OCI-M2 (cell line): ENCODE results near the gene NUDT15.
A peak's percentile ranks its signal among the peaks of the same experiment; 100 is the strongest.
"Not testable (repeated sequence)": the region's sequence is repeated elsewhere in the genome, so short reads cannot be mapped to it uniquely, and the experiment has no call there.

Source experiments
- DNase-seq: peaks from one replicate; lab custom pipeline; 2025; ENCODE audit not compliant: unreplicated experiment; lab: John Stamatoyannopoulos, UW

Gene NUDT15

DNA sequence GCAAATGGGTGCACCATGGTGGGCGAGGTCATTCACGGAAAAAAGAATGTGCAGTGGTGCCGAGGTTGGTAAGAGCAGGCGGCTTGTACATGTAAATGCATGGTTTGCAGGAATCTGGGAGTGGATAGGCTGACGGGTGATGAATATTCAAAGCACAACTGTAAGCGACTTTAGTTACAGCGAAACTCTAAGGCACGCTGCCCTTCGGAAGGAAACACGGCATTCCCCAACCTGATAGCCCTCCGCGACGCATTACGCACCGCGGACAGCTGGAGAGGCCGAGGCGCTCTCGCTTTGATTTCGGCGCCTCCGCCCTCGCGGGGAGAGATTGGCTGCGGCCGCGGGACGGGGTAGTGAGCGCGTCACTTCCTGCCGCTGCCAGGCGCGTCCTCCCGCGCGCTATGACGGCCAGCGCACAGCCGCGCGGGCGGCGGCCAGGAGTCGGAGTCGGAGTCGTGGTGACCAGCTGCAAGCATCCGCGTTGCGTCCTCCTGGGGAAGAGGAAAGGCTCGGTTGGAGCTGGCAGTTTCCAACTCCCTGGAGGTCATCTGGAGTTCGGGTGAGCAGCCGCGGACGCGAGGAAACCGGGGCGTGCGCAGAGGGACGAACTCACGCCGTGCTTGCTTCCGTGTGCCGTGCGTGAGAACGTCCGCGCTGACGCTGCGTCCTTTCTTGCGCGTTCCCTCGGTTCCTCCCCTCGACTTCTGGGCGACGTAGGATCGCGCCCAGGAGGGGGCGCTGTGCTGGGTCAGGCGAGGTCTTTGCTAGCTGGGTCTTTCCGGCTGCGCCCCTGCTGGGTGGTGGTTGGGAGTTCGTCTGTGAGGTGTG, at the start of gene NUDT15:
TSS of gene NUDT15 (plus strand) at position 381 of the 828 bp plus-strand sequence. CDS start at position 402, 21 bp downstream.
- peak; percentile 58 for DNase-seq

DNA sequence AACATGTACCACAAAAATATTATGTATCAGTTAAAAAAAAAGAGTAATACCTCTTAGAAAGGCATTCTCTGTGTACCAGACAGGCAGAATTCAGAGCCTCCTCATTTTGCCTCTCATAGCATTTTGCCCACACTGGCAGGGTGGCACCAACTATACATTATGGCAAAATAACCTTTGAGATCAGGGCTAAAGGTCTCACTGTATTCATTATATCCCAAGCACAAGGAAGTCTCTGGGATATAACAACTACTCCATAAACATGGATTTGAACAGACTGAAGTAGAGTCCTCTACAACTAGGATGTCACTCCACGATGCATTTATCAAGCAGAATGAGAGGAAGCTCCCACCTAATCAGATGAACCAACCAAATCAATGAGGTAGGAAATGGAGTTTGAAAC, 47.1 kb upstream of the NUDT15 start:
- DNase-seq, result no peak

DNA sequence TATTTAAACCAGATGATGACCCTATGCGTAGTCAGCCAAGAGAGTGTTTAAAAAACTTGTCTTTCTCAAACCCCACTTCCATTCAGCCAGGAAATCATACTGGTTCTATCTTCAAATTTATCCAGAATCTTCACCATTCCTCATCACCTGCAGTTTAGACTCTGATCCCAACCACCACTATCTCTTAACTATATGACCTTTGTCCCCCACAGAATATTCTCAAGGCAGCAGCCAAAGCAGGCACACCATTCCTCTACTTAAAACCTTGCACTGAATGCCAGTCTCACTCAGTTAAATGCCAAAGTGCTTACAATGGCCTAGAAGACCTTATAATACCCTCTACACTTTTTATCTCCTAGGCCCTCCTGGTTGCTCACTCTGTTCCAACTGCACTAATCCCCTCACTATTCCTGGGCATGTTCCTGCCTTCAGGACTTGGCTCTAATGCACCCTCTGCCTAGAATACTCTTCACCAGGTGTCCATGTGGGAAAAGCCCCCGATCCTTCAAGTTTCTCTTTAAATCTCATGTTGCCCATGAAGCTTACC, 46.5 kb upstream of the NUDT15 start:
- DNase-seq, result no peak

DNA sequence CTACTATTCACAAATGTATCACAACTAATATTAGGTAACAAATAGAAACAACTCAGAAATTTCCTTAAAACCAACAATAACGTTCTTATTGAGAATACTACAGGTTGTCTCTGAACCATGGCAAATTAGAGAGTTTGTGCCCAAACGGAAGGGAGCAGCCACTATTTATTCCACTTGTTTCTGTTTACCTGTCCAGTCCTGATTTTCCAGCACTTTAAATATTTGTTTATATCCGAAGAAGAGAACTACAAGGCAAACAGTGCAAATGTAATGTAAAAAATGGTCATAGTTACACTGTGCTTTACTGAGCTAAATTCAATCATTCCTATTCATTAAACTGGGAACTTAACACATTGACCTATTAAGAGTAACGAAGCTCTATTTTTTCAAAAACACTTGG, 45.7 kb upstream of the NUDT15 start:
- no peak for DNase-seq

DNA sequence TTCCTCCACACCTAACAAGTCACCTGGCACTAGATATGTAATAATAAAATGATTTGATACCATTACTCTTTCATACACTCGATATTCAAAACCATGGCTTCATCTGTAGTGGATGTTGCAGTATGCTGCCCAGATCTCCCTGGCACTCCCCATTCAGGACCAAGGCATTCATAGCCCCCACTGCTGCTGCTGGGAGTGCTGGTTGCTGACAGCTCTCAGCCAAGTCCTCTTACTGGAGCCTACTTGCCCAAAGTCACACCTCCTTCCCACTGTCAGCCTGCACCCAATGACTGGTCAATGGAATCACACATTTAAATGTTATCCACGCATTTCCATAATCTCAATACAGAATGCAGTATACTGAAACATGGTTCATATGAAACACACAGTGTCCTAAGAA, 40.1 kb upstream of the NUDT15 start:
- DNase-seq, result no peak

DNA sequence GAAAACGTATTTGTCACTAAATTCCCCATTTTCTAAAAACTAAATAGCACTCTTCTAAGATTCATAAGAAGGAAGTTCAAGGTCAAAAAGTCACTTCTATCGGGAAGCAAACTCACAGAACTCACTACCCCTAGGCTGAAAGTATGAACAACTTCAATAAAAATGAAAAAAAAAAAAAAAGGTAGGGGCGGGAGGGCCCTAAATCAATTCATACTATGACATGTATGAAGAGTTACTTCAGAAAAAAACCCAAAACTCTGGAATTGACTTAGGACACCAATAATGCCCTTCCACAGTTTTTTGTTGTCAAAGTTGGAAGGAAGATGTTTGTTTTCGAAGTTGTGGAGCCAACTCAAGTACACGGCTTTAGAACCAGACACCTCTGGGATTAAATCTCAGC, 37.6 kb upstream of the NUDT15 start:
- DNase-seq, result no peak

DNA sequence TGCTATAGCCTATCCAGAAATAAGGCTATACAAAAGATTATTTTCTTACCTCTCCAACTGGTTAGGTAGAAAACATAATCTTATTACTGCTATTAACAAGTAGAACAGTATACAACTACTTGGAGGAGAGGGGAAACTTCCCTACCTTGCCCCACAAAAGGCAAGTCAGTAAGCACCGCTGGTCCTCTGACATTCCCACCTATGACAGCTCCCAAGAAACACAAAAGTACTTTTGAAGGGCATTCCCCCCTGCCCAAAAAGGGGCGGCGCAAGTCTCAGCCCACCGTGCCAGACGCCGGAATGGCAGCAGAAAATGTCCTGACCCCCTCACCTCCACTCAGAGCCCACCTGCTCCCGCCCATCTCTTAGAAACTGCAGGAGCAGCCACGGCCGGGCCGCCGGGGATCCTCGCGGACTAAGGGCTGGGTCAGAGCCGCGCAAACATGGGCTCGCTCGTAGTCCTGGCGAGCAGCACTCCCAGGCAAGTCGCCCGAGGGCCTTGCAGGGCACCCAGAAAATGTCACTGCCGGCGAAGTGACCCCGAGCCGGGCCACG, 36.9 kb upstream of the NUDT15 start:
- DNase-seq, result no peak

DNA sequence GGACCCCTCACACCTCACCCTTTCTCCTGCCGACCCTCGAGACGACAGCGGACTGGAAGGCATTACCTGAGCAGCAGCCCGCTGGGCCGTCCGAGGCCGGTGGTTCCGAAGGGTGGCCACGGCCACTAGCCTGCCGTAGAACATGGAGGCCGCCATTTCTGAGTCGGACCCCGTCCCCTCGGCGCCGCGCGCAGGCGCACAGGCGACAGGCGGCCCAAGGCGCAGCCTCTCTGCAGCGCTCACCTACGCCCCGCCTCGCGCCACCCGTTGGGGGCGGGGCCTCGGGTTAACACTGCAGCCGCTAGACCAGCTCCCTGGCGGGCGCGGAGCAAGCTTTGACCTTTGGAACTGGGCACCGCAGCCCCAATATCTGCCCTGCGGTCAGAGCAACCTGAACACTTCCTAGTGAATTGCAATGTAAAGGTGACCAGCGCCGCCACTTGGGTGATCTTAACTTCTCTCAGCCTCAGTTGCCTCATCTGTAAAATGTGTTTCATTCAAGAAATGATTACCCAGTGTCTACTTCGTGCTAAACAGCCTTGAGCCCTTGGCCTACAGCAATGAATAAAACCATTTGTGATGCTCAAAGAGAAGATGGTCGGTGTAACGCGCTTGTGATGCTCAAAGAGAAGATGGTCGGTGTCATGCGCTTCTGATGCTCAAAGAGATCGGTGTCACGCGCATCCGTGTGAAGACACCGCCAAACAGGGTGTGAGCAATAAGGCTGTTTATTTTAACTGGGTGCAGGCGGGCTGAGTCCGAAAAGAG, 36.2 kb upstream of the NUDT15 start, which contains the start of gene SUCLA2:
TSS of gene SUCLA2 (minus strand) at position 160 of the 768 bp plus-strand sequence. CDS start at position 156, 4 bp downstream.
- DNase-seq, result peak; percentile 30

DNA sequence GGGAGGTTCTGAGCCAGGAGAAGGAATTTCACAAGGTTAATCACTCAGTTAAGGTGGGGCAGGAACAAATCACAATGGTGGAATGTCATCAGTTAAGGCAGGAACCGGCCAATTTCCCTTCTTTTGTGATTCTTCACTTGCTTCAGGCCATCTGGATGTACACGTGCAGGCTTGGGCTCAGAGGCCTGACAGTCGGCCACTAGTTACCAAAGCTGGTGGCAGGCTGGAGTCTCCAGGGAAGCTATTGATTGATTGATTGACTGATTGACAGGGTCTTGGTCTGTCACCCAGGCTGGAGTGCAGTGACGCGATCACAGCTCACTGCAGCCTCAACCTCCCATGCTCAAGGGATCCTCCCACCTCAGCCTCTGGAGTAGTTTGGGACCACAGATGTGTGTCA, 35.5 kb upstream of the NUDT15 start:
- not testable (repeated sequence) for DNase-seq

DNA sequence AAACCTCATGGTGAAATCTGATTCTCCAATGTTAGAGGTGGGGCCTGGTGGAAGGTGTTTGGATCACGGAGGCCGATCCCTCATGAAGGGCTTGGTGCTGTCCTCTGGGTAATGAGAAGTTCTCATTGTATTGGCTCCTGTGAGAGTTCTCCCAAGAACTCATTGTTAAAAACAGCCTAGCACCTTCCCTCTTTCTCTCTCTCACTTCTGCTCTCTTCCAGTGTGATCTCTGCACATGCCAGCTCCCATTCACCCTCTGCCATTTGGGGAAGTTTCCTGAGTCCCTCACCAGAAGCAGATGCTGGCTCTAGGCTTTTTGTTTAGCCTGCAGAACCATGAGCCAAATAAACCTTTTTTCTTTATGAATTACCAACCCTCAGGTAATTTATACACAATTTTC, 33.3 kb upstream of the NUDT15 start:
- no peak for DNase-seq

DNA sequence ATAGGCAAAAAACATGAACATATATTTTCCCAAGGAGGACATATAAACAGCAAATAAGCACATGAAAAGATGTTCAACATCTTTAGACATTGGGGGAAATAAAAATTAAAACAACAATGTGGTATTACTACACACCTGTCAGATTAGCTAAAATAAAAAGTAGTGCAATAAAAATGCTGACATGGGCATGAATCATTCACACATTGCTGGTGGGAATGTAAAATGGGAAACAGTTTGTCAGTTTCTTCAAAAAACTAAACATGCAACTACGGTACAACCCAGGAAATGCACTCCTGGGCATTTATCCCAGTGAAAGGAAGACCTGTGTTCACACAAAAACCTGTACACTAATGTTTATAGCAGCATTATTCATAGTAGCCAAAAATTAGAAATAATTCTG, 31.1 kb upstream of the NUDT15 start:
- no peak for DNase-seq

DNA sequence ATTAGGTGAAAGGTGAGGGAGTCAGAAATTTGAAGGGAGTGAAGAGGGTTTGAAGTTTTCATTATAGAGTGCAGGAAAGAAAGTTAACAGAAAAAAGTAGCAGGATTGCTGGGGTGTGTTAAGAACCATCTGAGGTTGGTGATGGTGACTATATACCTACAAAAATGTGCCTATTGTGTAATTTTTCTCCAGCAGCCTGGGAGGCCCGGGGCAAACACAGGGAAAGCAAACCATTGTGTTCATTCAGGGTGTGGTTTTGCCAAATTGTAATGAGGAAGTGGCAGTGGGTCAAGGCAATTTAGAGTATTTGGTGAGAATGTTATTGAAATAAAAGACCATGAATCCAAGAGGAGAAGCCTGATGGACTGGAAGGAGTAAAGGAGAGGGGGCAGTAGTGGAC, 28.2 kb upstream of the NUDT15 start:
- no peak for DNase-seq

DNA sequence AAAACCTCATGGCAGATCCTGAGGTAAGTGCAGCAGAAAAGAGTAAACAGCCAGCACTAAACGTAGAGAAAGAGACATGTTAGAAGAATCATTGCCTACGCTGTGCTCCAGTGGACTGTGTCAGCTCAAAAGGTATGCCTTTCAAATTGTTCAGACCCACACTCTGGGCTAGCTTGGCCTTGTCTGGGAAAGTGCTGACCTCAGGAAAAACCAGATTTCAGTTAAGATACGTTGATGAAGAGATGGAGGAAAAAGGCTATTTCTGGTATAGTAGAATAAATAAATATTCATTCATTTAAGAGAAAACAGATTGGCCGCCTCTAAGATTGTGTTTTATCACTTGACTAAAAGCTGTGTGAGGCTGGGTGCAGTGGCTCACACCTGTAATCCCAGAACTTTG, 26.8 kb upstream of the NUDT15 start:
- DNase-seq, result no peak

DNA sequence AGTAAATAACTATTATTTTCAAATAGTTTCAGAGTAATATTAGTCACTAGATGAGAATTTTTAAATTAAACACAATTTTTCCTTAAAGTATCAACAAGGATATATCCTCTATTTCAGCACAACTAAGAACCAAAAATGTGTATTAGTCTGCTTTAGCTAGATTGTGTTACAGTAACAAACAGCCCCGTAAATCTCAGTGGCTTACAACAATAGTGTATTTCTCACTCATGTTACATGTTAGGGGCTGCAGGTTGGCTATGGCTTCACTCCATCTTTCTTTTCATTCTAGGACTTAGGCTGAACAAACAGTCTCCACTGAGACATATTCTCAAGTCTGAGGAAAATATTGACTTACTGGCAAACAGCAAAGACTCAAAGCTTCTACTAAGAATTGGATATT, 24.9 kb upstream of the NUDT15 start:
- DNase-seq, result no peak

DNA sequence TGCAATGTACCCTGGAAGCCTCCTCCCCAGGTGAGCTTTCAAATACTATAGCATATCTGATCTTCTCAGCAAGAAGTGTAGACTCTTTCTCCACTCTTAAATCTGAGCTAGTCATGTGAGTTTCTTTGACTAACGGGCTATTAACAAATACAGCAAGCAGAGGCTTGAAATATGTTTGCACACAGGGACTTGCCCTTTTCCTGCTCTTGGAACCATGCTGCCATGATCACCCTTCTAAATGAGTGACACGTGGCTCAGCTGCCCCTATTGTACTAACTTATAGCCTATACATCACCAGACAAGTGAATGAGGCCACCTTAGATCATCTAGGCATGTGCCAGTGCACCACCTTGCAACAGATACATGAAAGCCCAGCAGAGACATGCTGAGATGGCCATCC, 23.2 kb upstream of the NUDT15 start:
- no peak for DNase-seq

DNA sequence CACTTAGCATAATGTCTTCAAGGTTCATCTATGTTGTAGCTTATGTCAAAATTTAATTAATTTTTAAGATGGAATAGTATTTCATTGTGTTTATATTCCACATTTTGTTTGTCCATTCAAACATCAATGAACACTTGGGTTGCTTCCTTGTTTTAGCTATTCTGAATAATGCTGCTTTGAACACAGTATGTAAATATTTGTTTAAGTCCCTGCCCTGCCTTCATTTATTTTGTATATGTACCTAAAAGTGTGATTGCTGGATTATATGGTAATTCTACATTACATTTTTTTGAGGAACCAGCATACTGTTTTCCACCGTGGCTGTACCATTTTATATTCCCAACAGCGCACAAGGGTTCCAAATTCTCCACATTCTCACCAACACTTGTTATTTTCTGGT, 18.9 kb upstream of the NUDT15 start:
- no peak for DNase-seq

DNA sequence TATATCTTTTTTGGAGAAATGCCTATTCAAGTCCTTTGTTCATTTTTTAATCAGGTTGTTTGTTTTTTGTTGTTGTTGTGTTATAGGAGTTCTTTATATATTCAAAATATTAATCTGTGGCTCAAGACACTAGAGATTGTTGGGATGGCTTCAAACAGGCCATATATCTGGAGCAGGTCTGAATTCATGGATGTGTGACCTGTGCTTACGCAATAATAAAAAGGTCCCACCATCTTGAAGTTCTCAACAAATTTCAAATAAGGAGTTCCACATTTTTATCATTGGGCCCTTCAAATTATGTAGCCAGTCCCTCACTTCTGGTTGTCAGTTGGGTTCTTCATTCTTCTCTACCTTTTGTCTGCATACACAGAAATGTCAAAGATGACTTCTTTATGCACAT, 17.7 kb upstream of the NUDT15 start:
- DNase-seq, result no peak

DNA sequence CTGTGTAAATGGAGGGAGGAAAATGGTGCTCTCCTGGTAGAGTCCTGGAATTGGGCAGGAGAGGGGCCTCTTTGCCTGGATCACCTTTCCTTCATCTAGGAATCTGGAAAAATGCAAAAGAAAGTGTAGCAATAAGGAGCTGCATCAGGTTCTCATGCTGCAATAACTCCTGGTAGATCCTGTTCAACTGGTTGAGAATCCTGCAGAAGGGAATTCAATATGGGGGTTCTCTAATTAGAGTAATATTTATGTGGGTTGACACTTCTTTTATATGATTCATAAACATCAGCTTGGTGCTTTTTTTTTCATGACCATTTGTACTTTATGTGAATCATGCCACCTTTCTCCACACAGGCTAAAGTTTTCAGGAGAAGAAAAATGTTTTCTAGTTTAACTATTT, 9.5 kb upstream of the NUDT15 start:
- DNase-seq, result no peak

DNA sequence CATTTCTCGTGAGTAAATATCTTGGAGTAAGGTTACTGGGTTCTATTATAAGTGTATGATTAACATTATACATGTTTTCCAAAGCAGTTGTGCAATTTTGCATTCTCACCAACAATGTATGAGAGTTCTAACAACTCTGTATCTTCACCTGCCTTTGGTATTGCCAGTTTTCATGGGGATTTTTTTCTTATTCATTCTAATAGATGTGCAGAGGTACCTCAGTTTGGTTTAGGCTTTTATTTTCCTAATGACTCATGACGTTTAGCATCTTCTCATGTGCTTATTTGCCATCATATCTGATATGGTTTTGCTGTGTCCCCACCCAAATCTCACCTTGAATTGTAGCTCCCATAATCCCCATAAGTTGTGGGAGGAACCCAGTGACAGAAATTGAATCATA, 7.7 kb upstream of the NUDT15 start:
- DNase-seq, result no peak

DNA sequence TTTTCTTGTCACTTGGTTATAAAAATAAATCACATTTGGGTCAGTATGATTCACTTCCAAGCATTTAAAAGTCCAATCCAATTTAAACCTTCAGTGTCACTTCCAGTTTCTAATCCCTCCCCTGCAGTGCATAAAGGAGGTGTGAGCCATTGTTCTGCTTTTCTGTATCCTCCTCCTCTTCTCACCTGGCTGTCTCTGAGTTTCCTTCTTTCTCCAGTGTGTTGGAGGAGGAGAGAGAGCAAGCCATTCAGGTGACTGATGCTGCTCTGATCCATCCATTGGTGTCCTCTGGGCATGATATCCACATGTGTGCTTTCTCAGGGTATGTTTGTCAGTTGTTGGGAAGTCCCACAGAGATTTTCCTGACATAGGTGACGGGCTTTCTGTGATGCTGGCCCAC, 1.2 kb downstream of the NUDT15 start:
- no peak for DNase-seq

DNA sequence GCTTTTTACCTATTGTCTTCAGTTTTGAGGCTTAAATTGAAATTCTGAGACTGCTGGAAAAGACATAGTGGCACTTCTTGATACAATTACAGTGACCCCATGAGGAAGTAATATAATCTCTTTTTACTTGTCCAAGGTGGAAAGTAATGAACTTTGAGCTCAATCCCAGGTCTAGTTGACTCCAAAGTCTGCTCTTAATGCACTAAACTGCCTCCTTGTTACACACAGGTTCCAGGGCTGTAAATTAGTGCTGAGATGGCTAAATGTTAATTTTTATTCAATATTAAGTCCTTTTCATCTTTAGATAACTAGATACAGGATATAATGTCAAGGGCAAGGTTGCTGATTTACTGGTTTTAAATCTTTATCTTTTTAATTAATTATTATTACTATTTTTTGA, 2.5 kb downstream of the NUDT15 start:
- no peak for DNase-seq

DNA sequence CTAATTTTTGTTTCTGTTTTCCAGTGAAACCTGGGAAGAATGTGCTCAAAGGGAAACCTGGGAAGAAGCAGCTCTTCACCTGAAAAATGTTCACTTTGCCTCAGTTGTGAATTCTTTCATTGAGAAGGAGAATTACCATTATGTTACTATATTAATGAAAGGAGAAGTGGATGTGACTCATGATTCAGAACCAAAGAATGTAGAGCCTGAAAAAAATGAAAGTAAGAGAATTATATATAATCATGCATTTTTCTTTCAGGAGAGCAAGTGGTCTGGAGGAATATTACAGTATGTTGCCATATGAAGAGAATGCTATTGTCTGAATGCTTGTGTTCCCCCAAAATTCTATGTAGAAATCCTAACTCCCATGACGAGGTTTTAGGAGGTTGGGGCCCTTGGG, 3.4 kb downstream of the NUDT15 start:
- no peak for DNase-seq
